Inflammatory macrophage treated with lipopolysaccharide for 1 hour (primary cell): Measurements from ENCODE around the gene CTSA.
A peak's percentile ranks its signal among the peaks of the same experiment; 100 is the strongest.
"Not testable (repeated sequence)": the region's sequence is repeated elsewhere in the genome, so short reads cannot be mapped to it uniquely, and the experiment has no call there.

ENCODE experiments used
- DNase-seq, 2 donors: peaks; one replicate each; pipeline ENCODE4 v3.0.0-alpha.2; 2020 to 2022

CTSA gene

GRCh38 chr20:45918779-45919537, 27.8 kb downstream of the CTSA start:
- DNase-seq: no peak

- peak in 1 of 2 donors; percentile 42 for DNase-seq
Measured at GRCh38 chr20:45919542-45920399, 28.6 kb downstream of the CTSA start.

GRCh38 chr20:45920462-45921336, 29.6 kb downstream of the CTSA start:
- DNase-seq: peak; percentile 79 to 90

- DNase-seq: no peak
Measured at GRCh38 chr20:45921337-45922189, 30.4 kb downstream of the CTSA start.

- DNase-seq: peak; percentile 38 to 47
Measured at GRCh38 chr20:45924391-45925261, 33.5 kb downstream of the CTSA start.

GRCh38 chr20:45925821-45926506, 34.8 kb downstream of the CTSA start:
- no peak for DNase-seq

GRCh38 chr20:45926731-45927070, 35.6 kb downstream of the CTSA start:
- DNase-seq: no peak

GRCh38 chr20:45927071-45927878, 36.1 kb downstream of the CTSA start:
- no peak for DNase-seq

- DNase-seq: not testable (repeated sequence)
Measured at GRCh38 chr20:45931680-45932079, 40.5 kb downstream of the CTSA start.

- DNase-seq: peak in 1 of 2 donors; percentile 35
Measured at GRCh38 chr20:45933266-45934045, 42.3 kb downstream of the CTSA start.

GRCh38 chr20:45934046-45934585, 43.0 kb downstream of the CTSA start:
- DNase-seq: no peak

GRCh38 chr20:45934586-45935415, 43.7 kb downstream of the CTSA start, which contains the start of gene PCIF1:
Gene PCIF1, plus strand, starts transcription at chr20:45934683. Its CDS starts 4,317 bp downstream, at chr20:45939000.
- DNase-seq: peak; percentile 94 to 99

- no peak for DNase-seq
Measured at GRCh38 chr20:45935416-45936046, 44.4 kb downstream of the CTSA start.

GRCh38 chr20:45937765-45938164, 46.6 kb downstream of the CTSA start:
- DNase-seq: no peak

GRCh38 chr20:45938727-45939438, 47.7 kb downstream of the CTSA start:
- DNase-seq: no peak

- no peak for DNase-seq
Measured at GRCh38 chr20:45940053-45940452, 48.9 kb downstream of the CTSA start.
